ENCODE data around the gene LIME1. TPM values are rescaled to one million over a fixed set of nuclear protein-coding genes. Genes with fewer than 3 reads are reported as not detected.

The LIME1 gene
- total RNA-seq, 1 donor from 2014 or later = 7.8 TPM

- Histone ChIP-seq H3K4me3 (no peak overlapping the region), H3K36me3 (peaks cover 11% of the 10 kb centered on the region), H3K27ac (no peak overlapping the region), H3K4me1 (peaks cover 37% of the 10 kb centered on the region), H3K27me3 (no peaks in the 10 kb centered on the region), H3K9me3 (no peaks in the 10 kb centered on the region)
- intact Hi-C loops (cut with DNase I) = no loop called here
- TF ChIP-seq CTCF (IDR thresholded peaks at IDR 0.05) = no peak
- DNase-seq = no peak
- ATAC-seq = no peak
These were observed 46.2 kb upstream of the LIME1 start for GRCh38 chr20:63690003-63690897.

- Histone ChIP-seq H3K4me1 (peaks cover 33% of the 10 kb centered on the region), H3K9me3 (no peaks in the 10 kb centered on the region), H3K27ac (no peak overlapping the region), H3K36me3 (peaks cover 15% of the 10 kb centered on the region), H3K27me3 (no peaks in the 10 kb centered on the region), H3K4me3 (no peak overlapping the region)
- ATAC-seq = no peak
- TF ChIP-seq CTCF (IDR thresholded peaks at IDR 0.05) = no peak
- intact Hi-C loops (cut with DNase I) = no loop called here
- peak; percentile 66 for DNase-seq
These were observed 45.4 kb upstream of the LIME1 start for GRCh38 chr20:63690898-63691710.

GRCh38 chr20:63691711-63692435, 44.6 kb upstream of the LIME1 start:
- no peaks in the 10 kb centered on the region for H3K27me3 ChIP-seq
- ATAC-seq (no peak), DNase-seq (no peak)
- intact Hi-C loops (cut with DNase I) = no loop called here
- TF ChIP-seq CTCF (IDR thresholded peaks at IDR 0.05) = no peak
- H3K4me1 ChIP-seq = peaks cover 33% of the 10 kb centered on the region
- H3K4me3 ChIP-seq = no peak overlapping the region
- H3K36me3 ChIP-seq = peaks cover 15% of the 10 kb centered on the region
- H3K27ac ChIP-seq = peak overlapping the region; percentile 63
- H3K9me3 ChIP-seq = no peaks in the 10 kb centered on the region

- Histone ChIP-seq H3K4me1 (peaks cover 33% of the 10 kb centered on the region), H3K36me3 (peaks cover 15% of the 10 kb centered on the region), H3K27me3 (no peaks in the 10 kb centered on the region), H3K9me3 (no peaks in the 10 kb centered on the region), H3K4me3 (no peak overlapping the region), H3K27ac (peak overlapping the region; percentile 63)
- DNase-seq (no peak), ATAC-seq (no peak)
- intact Hi-C loops (cut with DNase I) = no loop called here
- no peak for TF ChIP-seq CTCF (IDR thresholded peaks at IDR 0.05)
These were observed 43.9 kb upstream of the LIME1 start for GRCh38 chr20:63692436-63693082.

GRCh38 chr20:63693083-63693732, 43.3 kb upstream of the LIME1 start:
- H3K27ac ChIP-seq = no peak overlapping the region
- no peaks in the 10 kb centered on the region for H3K27me3 ChIP-seq
- H3K9me3 ChIP-seq = no peaks in the 10 kb centered on the region
- H3K36me3 ChIP-seq = peaks cover 15% of the 10 kb centered on the region
- no peak overlapping the region for H3K4me3 ChIP-seq
- H3K4me1 ChIP-seq = peaks cover 27% of the 10 kb centered on the region
- ATAC-seq = no peak
- no peak for TF ChIP-seq CTCF (IDR thresholded peaks at IDR 0.05)
- intact Hi-C loops (cut with DNase I) = no loop called here
- DNase-seq = no peak
